NCI-H1092 treated with DMSO at 0.1 percent for 48 hours (cell line): ENCODE results near the gene GJA1.

ENCODE experiments used
- DNase-seq: peaks from one replicate; lab custom pipeline; 2025; lab: John Stamatoyannopoulos, UW

The GJA1 gene

GRCh38 chr6:121492536-121492935 is 57.1 kb downstream of the GJA1 start:
- no peak for DNase-seq

- DNase-seq, result no peak
These were observed 62.5 kb downstream of the GJA1 start for GRCh38 chr6:121497970-121498375.

- DNase-seq, result no peak
These were observed 63.2 kb downstream of the GJA1 start for GRCh38 chr6:121498481-121499276.
